GDM1 (cell line): ENCODE measurements around the gene ZNF443.
"Not testable (repeated sequence)": the region's sequence is repeated elsewhere in the genome, so short reads cannot be mapped to it uniquely, and the experiment has no call there.

Experiments
- DNase-seq: peaks from one replicate; lab custom pipeline; 2025; lab: John Stamatoyannopoulos, UW

Gene ZNF443

GRCh38 chr19:12417273-12417672 lies 23.5 kb downstream of the ZNF443 start:
- not testable (repeated sequence) for DNase-seq

- no peak for DNase-seq
Observed at GRCh38 chr19:12411893-12412292, 28.9 kb downstream of the ZNF443 start.

- DNase-seq = peak; percentile 88
Observed at GRCh38 chr19:12400633-12401502, 40.0 kb downstream of the ZNF443 start, which contains the start of gene ZNF799. ZNF799 (minus strand) TSS chr19:12401271; CDS start chr19:12401070, 201 bp downstream.

- DNase-seq = peak; percentile 4
Observed at GRCh38 chr19:12399901-12400632, 40.8 kb downstream of the ZNF443 start.

GRCh38 chr19:12391148-12391547 lies 49.7 kb downstream of the ZNF443 start:
- DNase-seq = not testable (repeated sequence)

- not testable (repeated sequence) for DNase-seq
Observed at GRCh38 chr19:12386365-12386764, 54.5 kb downstream of the ZNF443 start.

- DNase-seq = no peak
Observed at GRCh38 chr19:12380444-12380737, 60.4 kb downstream of the ZNF443 start.

- DNase-seq = no peak
Observed at GRCh38 chr19:12379732-12380443, 60.9 kb downstream of the ZNF443 start.
